HEK293T (cell line): ENCODE measurements around the gene KRTAP10-2.

Source experiments
- CTCF ChIA-PET: fragments of 350-600 bp; formaldehyde crosslinking; extraction: SDS; loops from one replicate; lab custom pipeline; 2021; ENCODE audit warnings: antibody characterized with exemption, inconsistent platforms; lab: Yijun Ruan, JAX
- POLR2A ChIA-PET: fragments of 350-600 bp; formaldehyde crosslinking; extraction: SDS; loops from one replicate; lab custom pipeline; 2020; ENCODE audit warnings: antibody characterized with exemption, inconsistent platforms; lab: Yijun Ruan, JAX
- DNase-seq: peaks from one replicate; pipeline ENCODE4 v3.0.0; 2012; ENCODE audit warnings: mixed read lengths; ENCODE audit errors: extremely low spot score
- ARNT ChIP-seq: fragments of 450-650 bp; IDR thresholded peaks from 2 replicates; pipeline ENCODE4 v1.6.1; 2017; ENCODE audit warnings: mild to moderate bottlenecking
- BHLHE40 ChIP-seq: fragments of 450-650 bp; IDR thresholded peaks from 2 replicates; pipeline ENCODE4 v1.6.1; 2016; ENCODE audit warnings: mild to moderate bottlenecking, moderate library complexity, borderline replicate concordance
- CTBP1 ChIP-seq: fragments of 450-650 bp; IDR thresholded peaks from 2 replicates; pipeline ENCODE4 v1.6.1; 2016; ENCODE audit warnings: borderline replicate concordance
- ELF4 ChIP-seq: fragments of 450-650 bp; IDR thresholded peaks from 2 replicates; pipeline ENCODE4 v1.6.1; 2017; ENCODE audit warnings: antibody characterized with exemption
- FOXA1 ChIP-seq: fragments of 450-650 bp; IDR thresholded peaks from 2 replicates; pipeline ENCODE4 v1.6.1; 2016; ENCODE audit warnings: mild to moderate bottlenecking
- FOXK2 ChIP-seq: fragments of 450-650 bp; IDR thresholded peaks from 2 replicates; pipeline ENCODE4 v1.6.1; 2016; ENCODE audit warnings: mild to moderate bottlenecking
- HDGF ChIP-seq: fragments of 450-650 bp; IDR thresholded peaks from 2 replicates; pipeline ENCODE4 v1.6.1; 2017; ENCODE audit warnings: antibody characterized with exemption, borderline replicate concordance
- L3MBTL2 ChIP-seq: fragments of 450-650 bp; conservative IDR thresholded peaks from 2 replicates; pipeline ENCODE4 v1.6.1; 2016; ENCODE audit warnings: mild to moderate bottlenecking
- LEF1 ChIP-seq: fragments of 450-650 bp; IDR thresholded peaks from 2 replicates; pipeline ENCODE4 v1.6.1; 2017; ENCODE audit warnings: mild to moderate bottlenecking, borderline replicate concordance
- NFRKB ChIP-seq: fragments of 450-650 bp; IDR thresholded peaks from 2 replicates; pipeline ENCODE4 v1.6.1; 2016; ENCODE audit warnings: mild to moderate bottlenecking, moderate library complexity
- SP1 ChIP-seq: fragments of 450-650 bp; IDR thresholded peaks from 2 replicates; pipeline ENCODE4 v1.6.1; 2017
- SUZ12 ChIP-seq: fragments of 450-650 bp; IDR thresholded peaks from 2 replicates; pipeline ENCODE4 v1.6.1; 2016; ENCODE audit warnings: mild to moderate bottlenecking
- TARDBP ChIP-seq: fragments of 450-650 bp; IDR thresholded peaks from 2 replicates; pipeline ENCODE4 v1.6.1; 2016
- ZNF384 ChIP-seq: fragments of 450-650 bp; IDR thresholded peaks from 2 replicates; pipeline ENCODE4 v1.6.1; 2016
- TF ChIP-seq, protein P1 (sequence below): fragments of 450-650 bp; IDR thresholded peaks from 2 replicates; pipeline ENCODE4 v1.6.1; 2016

The KRTAP10-2 gene

GRCh38 chr21:44522753-44523204 lies 28.5 kb downstream of the KRTAP10-2 start:
- TF ChIP-seq FOXK2, result no peak
- TF ChIP-seq, protein P1, sequence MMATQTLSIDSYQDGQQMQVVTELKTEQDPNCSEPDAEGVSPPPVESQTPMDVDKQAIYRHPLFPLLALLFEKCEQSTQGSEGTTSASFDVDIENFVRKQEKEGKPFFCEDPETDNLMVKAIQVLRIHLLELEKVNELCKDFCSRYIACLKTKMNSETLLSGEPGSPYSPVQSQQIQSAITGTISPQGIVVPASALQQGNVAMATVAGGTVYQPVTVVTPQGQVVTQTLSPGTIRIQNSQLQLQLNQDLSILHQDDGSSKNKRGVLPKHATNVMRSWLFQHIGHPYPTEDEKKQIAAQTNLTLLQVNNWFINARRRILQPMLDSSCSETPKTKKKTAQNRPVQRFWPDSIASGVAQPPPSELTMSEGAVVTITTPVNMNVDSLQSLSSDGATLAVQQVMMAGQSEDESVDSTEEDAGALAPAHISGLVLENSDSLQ, result no peak
- no peak for TF ChIP-seq LEF1
- TF ChIP-seq SUZ12, result no peak
- TF ChIP-seq TARDBP, result no peak
- POLR2A ChIA-PET, result no interaction called here
- CTCF ChIA-PET, result no interaction called here
- DNase-seq, result no peak

DNA sequence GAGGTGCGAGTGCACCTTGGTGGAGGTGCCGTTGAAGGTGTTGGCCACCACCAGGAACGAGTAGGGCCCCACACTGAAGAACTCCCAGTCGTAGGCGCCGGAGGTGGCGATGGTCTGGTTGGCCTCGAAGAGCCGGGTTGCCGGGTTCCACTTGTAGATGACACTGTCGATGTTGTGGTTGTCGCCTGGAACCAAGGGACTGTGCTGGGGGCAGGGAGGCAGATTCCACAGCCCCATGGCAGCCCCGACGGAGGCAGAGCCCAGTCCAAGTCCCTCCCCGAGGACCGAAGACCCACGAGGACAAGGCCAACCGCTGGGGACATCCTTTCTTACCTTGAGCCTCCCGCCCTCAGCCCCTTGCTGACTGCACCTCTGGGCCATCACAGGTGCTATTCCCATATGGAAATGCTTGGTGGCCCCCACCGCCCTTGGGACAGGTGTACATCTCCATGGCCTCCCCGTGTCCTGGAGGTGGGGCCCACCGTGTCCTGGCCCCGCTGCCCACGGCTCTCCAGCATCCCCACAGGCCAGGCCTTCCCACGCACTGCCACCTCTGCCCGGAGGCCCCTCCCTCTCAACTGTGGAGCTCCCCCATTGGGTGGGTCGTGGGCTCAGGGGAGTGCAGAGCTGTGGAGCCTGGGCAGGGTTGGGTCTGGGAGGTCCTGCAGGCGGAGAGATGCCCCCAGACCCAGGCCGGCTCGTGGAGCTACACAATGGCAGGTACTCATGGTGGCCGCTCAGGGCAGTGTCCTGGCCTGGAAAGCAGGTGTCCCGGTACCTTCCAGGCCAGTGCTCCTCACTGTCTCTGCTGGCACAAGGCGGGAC lies 29.2 kb downstream of the KRTAP10-2 start:
- DNase-seq, result no peak
- ChIA-PET CTCF (no interaction called here), POLR2A (no interaction called here)
- no peak for TF ChIP-seq ZNF384
- no peak for TF ChIP-seq SUZ12
- TF ChIP-seq FOXA1, result no peak
- TF ChIP-seq L3MBTL2, result no peak
- TF ChIP-seq FOXK2, result no peak
- no peak for TF ChIP-seq HDGF
- TF ChIP-seq NFRKB, result no peak
- no peak for TF ChIP-seq BHLHE40
- TF ChIP-seq SP1, result no peak
- no peak for TF ChIP-seq LEF1
- no peak for TF ChIP-seq CTBP1

- ChIA-PET CTCF (no interaction called here), POLR2A (no interaction called here)
- DNase-seq, result no peak
- TF ChIP-seq ELF4 (no peak), FOXA1 (no peak), FOXK2 (no peak), TARDBP (no peak), SP1 (no peak), NFRKB (no peak)
- TF ChIP-seq, protein P1, result no peak
Measured at GRCh38 chr21:44521301-44521927, 29.9 kb downstream of the KRTAP10-2 start.

DNA sequence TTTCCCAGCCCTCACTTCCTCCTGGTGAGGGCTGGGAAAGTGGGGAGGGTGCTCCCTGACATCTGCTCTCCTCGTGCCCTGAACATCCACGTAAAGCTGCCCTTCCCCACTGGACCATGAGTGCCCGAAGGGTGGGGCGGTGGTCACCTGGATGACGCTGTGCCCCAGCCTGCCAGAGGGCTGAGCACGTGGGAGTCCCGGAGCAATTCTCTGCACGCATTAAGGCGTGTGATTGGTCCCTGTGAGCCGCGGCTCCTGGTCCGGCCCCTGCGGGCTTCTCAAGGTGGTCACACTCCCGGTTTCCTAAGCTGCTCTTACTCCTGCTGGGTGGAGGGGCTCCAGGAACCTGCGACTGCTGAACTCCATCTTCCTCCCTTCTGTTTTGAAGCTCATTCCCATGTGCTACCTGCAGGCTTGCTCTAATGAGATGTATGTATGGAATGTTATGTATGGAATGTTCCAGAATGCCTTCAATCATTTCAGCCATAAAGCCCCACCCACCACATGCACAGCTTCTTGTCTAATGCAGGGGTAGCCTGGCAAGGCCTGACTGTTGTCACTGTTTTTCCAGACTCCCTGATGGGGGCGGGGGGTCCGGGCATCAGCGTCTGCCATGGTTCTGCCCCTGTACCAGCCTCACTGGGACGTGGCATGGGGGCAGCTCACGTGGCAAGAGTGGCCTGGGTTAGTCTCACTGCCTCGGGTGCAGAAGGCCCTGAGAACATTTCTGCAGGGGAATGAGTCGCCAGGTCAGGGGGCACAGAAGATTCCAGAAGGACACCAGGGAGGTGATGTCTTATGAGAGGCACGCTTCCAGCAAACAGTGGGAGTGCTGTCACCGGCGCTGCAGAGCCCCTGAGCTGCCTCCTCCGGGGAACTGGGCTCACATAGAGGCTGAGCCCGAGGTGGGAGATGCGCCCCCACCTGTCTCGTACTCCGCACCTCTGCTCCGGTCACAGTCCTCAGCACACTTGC lies 30.7 kb downstream of the KRTAP10-2 start:
- no peak for TF ChIP-seq TARDBP
- TF ChIP-seq L3MBTL2, result no peak
- TF ChIP-seq SP1, result no peak
- no peak for TF ChIP-seq FOXA1
- no peak for TF ChIP-seq ELF4
- no peak for TF ChIP-seq BHLHE40
- no peak for TF ChIP-seq NFRKB
- TF ChIP-seq ARNT, result no peak
- TF ChIP-seq, protein P1, result no peak
- TF ChIP-seq LEF1, result no peak
- TF ChIP-seq HDGF, result no peak
- no peak for TF ChIP-seq ZNF384
- no peak for TF ChIP-seq SUZ12
- no peak for TF ChIP-seq CTBP1
- ChIA-PET POLR2A (no interaction called here), CTCF (interaction anchor here (0.9 kb wide), 1 partner anchor 10 kb away, joined by 3 read pairs; no protein-coding TSS in a partner anchor)
- no peak for DNase-seq

- ChIA-PET CTCF (interaction anchor here (0.9 kb wide), 1 partner anchor 9 kb away, joined by 3 read pairs; no protein-coding TSS in a partner anchor), POLR2A (no interaction called here)
- no peak for DNase-seq
- no peak for TF ChIP-seq CTBP1
- TF ChIP-seq TARDBP, result no peak
- TF ChIP-seq NFRKB, result no peak
- no peak for TF ChIP-seq L3MBTL2
- TF ChIP-seq FOXK2, result no peak
- no peak for TF ChIP-seq FOXA1
- no peak for TF ChIP-seq ARNT
- no peak for TF ChIP-seq SUZ12
- TF ChIP-seq ZNF384, result no peak
Measured at GRCh38 chr21:44519346-44520325, 31.7 kb downstream of the KRTAP10-2 start.
